KMS-11 (cell line): ENCODE measurements around the gene DDX54.

Source experiments
- H2AFZ ChIP-seq: fragments of 200-600 bp; sonication (generic); 2 replicates; pipeline ENCODE4 v1.6.1; 2016; ENCODE audit warnings: antibody characterized with exemption, mixed run types, low read depth
- H3K27ac ChIP-seq: fragments of 200-600 bp; sonication (generic); 2 replicates; pipeline ENCODE4 v1.6.1; 2016; ENCODE audit warnings: mild to moderate bottlenecking, mixed run types
- H3K27me3 ChIP-seq: fragments of 200-600 bp; sonication (generic); 2 replicates; pipeline ENCODE4 v1.6.1; 2017; ENCODE audit warnings: mild to moderate bottlenecking, low read depth, mixed run types, moderate library complexity; ENCODE audit not compliant: insufficient read depth
- H3K36me3 ChIP-seq: fragments of 200-600 bp; sonication (generic); 2 replicates; pipeline ENCODE4 v1.6.1; 2017; ENCODE audit warnings: mild to moderate bottlenecking, mixed run types; ENCODE audit not compliant: insufficient read depth
- H3K4me1 ChIP-seq: fragments of 200-600 bp; sonication (generic); 2 replicates; pipeline ENCODE4 v1.6.1; 2016; ENCODE audit warnings: mild to moderate bottlenecking, low read depth, mixed run types; ENCODE audit not compliant: poor library complexity, severe bottlenecking
- H3K4me2 ChIP-seq: fragments of 200-600 bp; sonication (generic); 2 replicates; pipeline ENCODE4 v1.7.0; 2016; ENCODE audit warnings: mild to moderate bottlenecking, mixed run types
- H3K4me3 ChIP-seq: fragments of 200-600 bp; sonication (generic); IDR thresholded peaks from 2 replicates; pipeline ENCODE4 v1.6.1; 2017; ENCODE audit warnings: low read depth, low read length, mixed read lengths; ENCODE audit not compliant: insufficient read depth
- H3K79me2 ChIP-seq: fragments of 200-600 bp; sonication (generic); 2 replicates; pipeline ENCODE4 v1.6.1; 2016; ENCODE audit warnings: low read depth, mixed run types; ENCODE audit not compliant: insufficient read depth
- H3K9ac ChIP-seq: fragments of 200-600 bp; sonication (generic); 2 replicates; pipeline ENCODE4 v1.6.1; 2016; ENCODE audit warnings: mild to moderate bottlenecking, mixed run types
- H4K20me1 ChIP-seq: fragments of 200-600 bp; sonication (generic); 2 replicates; pipeline ENCODE4 v1.6.1; 2016; ENCODE audit warnings: mild to moderate bottlenecking, mixed run types; ENCODE audit not compliant: insufficient read depth
- CTCF ChIP-seq: fragments of 200-600 bp; sonication (generic); conservative IDR thresholded peaks from 2 replicates; pipeline ENCODE4 v1.6.1; 2017; ENCODE audit warnings: low read depth, mild to moderate bottlenecking, antibody characterized with exemption, low read length, moderate library complexity, mixed read lengths

The DDX54 gene

GRCh38 chr12:113162102-113163029 is 22.9 kb downstream of the DDX54 start:
- Histone ChIP-seq H3K27me3 (no peaks in the 10 kb centered on the region), H3K36me3 (no peaks in the 10 kb centered on the region), H2AFZ (no peak overlapping the region), H3K4me3 (no peak overlapping the region), H3K9ac (no peak overlapping the region), H3K4me1 (no peaks in the 10 kb centered on the region), H3K4me2 (no peak overlapping the region), H4K20me1 (no peaks in the 10 kb centered on the region), H3K27ac (no peak overlapping the region), H3K79me2 (no peaks in the 10 kb centered on the region)
- no peak for TF ChIP-seq CTCF

GRCh38 chr12:113161415-113162016 is 23.8 kb downstream of the DDX54 start:
- Histone ChIP-seq H3K79me2 (no peaks in the 10 kb centered on the region), H3K4me2 (no peak overlapping the region), H3K4me3 (no peak overlapping the region), H3K4me1 (no peaks in the 10 kb centered on the region), H2AFZ (no peak overlapping the region), H3K9ac (no peak overlapping the region), H3K27me3 (no peaks in the 10 kb centered on the region), H3K27ac (no peak overlapping the region), H3K36me3 (no peaks in the 10 kb centered on the region), H4K20me1 (no peaks in the 10 kb centered on the region)
- TF ChIP-seq CTCF: no peak

- no peaks in the 10 kb centered on the region for H4K20me1 ChIP-seq
- no peaks in the 10 kb centered on the region for H3K27me3 ChIP-seq
- H3K79me2 ChIP-seq: no peaks in the 10 kb centered on the region
- no peak overlapping the region for H3K4me2 ChIP-seq
- no peak overlapping the region for H2AFZ ChIP-seq
- H3K9ac ChIP-seq: no peak overlapping the region
- no peaks in the 10 kb centered on the region for H3K36me3 ChIP-seq
- no peak overlapping the region for H3K4me3 ChIP-seq
- H3K4me1 ChIP-seq: no peaks in the 10 kb centered on the region
- no peak overlapping the region for H3K27ac ChIP-seq
- no peak for TF ChIP-seq CTCF
Observed at GRCh38 chr12:113159937-113160336, 25.3 kb downstream of the DDX54 start.

GRCh38 chr12:113158439-113159203 is 26.7 kb downstream of the DDX54 start:
- no peaks in the 10 kb centered on the region for H3K36me3 ChIP-seq
- H3K4me2 ChIP-seq: no peak overlapping the region
- no peak overlapping the region for H3K4me3 ChIP-seq
- no peaks in the 10 kb centered on the region for H4K20me1 ChIP-seq
- peaks cover 5% of the 10 kb centered on the region for H3K4me1 ChIP-seq
- H2AFZ ChIP-seq: no peak overlapping the region
- no peaks in the 10 kb centered on the region for H3K27me3 ChIP-seq
- no peaks in the 10 kb centered on the region for H3K79me2 ChIP-seq
- H3K9ac ChIP-seq: no peak overlapping the region
- no peak overlapping the region for H3K27ac ChIP-seq
- TF ChIP-seq CTCF: no peak
